Measurements from ENCODE around the gene SLC9A3.

The SLC9A3 gene

DNA sequence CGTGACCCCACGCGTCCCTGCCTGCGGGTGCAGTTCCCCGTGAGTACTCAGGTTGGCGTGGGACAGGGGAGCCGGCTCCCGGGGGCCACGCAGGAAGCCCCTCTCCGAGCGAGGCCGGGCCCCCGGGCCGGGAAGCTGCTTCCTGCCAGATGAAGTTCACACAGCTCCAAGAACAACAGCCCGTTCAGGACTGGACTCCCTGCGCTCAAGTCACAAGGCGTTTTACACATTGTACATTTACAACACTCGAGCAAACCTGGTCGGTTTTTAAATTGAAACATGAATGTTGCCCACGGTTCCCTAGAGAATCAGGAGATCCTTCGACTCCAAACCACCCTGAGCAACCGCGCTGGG, 22.4 kb downstream of the SLC9A3 start:
- Histone ChIP-seq H3K4me3 (ENCODE audit: low read depth, low read length, poor library complexity, severe bottlenecking) (no peak overlapping the region), H3K27me3 (ENCODE audit: insufficient read depth, low read length) (peaks cover 7% of the 10 kb centered on the region; the same call in 1 of the 2 replicates), H3K4me2 (ENCODE audit: low read length) (no peak overlapping the region), H3F3A (ENCODE audit: insufficient read depth, low read length) (no peaks in the 10 kb centered on the region), H3K27ac (ENCODE audit: low read depth, low read length, poor library complexity, severe bottlenecking) (no peak overlapping the region), H3K9me3 (ENCODE audit: low read length) (0 out of 2 replicates have a peak, but pooled peaks cover 3% of the 10 kb centered on the region), H4K20me1 (ENCODE audit: insufficient read depth, low read length) (no peaks in the 10 kb centered on the region), H2AFZ (ENCODE audit: low read length) (no peak overlapping the region), H3K9ac (ENCODE audit: low read length) (no peak overlapping the region), H3K36me3 (ENCODE audit: insufficient read depth, low read length) (no peaks in the 10 kb centered on the region), H3K4me1 (ENCODE audit: insufficient read depth, low read length, severe bottlenecking) (no peaks in the 10 kb centered on the region), H3K9me2 (ENCODE audit: low read depth, low read length) (no peaks in the 10 kb centered on the region), H3K79me2 (ENCODE audit: insufficient read depth, low read length) (no peaks in the 10 kb centered on the region)
- TF ChIP-seq EZH2 (IDR thresholded peaks at IDR 0.05; ENCODE audit: borderline replicate concordance, low read length) (no peak), CTCF (IDR thresholded peaks at IDR 0.05; ENCODE audit: low read length) (no peak)

DNA sequence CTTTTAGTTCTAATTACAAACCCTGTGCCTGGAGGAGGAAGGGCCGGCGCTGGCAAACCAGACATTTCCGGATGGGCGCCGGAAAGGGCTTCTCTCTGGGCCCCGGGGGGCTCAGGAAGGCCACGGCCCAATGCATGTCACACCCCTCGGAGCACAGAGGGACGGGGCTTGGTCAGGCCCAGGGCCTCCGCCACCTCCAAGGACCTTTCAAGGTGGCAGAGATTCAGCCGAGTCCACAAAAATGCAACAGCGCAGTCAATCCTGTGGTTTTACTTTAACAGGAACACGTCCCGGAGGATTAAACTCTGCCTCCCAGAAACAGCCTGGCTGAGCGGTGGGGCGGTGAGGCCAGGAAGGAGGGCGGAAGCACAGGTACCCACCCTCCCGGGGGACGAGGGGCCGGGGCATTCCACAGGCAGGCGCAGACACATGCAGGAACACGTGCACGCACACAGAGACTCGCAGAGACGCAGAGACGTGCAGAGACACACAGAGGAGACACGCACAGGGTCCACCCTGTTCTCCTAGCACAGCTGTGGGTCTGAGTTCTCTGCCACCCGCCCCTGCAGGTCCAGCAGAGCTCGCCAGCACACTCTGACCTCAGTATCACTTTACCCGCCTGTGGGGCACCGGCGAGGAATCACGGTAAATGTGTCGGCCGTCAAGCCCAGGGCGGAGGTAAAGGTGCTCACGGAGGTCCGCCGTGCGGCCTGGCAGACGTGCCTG, 23.0 kb downstream of the SLC9A3 start:
- Histone ChIP-seq H3K9ac (ENCODE audit: low read length) (no peak overlapping the region), H3K4me1 (ENCODE audit: insufficient read depth, low read length, severe bottlenecking) (no peaks in the 10 kb centered on the region), H3K4me2 (ENCODE audit: low read length) (no peak overlapping the region), H3F3A (ENCODE audit: insufficient read depth, low read length) (no peaks in the 10 kb centered on the region), H3K9me2 (ENCODE audit: low read depth, low read length) (no peaks in the 10 kb centered on the region), H3K79me2 (ENCODE audit: insufficient read depth, low read length) (no peaks in the 10 kb centered on the region), H3K36me3 (ENCODE audit: insufficient read depth, low read length) (no peaks in the 10 kb centered on the region), H3K27ac (ENCODE audit: low read depth, low read length, poor library complexity, severe bottlenecking) (no peak overlapping the region), H2AFZ (ENCODE audit: low read length) (no peak overlapping the region), H3K9me3 (ENCODE audit: low read length) (0 out of 2 replicates have a peak, but pooled peaks cover 3% of the 10 kb centered on the region), H4K20me1 (ENCODE audit: insufficient read depth, low read length) (no peaks in the 10 kb centered on the region), H3K27me3 (ENCODE audit: insufficient read depth, low read length) (peaks cover 7% of the 10 kb centered on the region), H3K4me3 (ENCODE audit: low read depth, low read length, poor library complexity, severe bottlenecking) (no peak overlapping the region)
- TF ChIP-seq CTCF (IDR thresholded peaks at IDR 0.05; ENCODE audit: low read length): no peak
- TF ChIP-seq EZH2 (IDR thresholded peaks at IDR 0.05; ENCODE audit: borderline replicate concordance, low read length): no peak

DNA sequence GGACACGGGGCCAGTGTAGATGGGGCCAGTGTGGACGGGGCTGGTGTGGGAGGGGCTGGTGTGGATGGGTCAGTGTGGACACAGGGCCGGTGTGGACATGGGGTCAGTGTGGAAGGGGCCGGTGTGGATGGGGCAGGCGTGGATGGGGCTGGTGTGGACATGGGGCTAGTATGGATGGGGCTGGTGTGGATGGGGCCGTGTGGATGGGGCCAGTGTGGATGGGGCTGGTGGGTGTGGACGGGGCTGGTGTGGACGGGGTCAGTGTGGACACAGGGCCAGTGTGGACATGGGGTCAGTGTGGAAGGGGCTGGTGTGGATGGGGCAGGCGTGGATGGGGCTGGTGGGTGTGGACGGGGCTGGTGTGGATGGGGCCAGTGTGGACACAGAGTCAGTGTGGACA, 23.8 kb downstream of the SLC9A3 start:
- H3K27ac ChIP-seq (ENCODE audit: low read depth, low read length, poor library complexity, severe bottlenecking): no peak overlapping the region
- no peak overlapping the region for H3K9ac ChIP-seq (ENCODE audit: low read length)
- H3K9me3 ChIP-seq (ENCODE audit: low read length): 0 out of 2 replicates have a peak, but pooled peaks cover 3% of the 10 kb centered on the region
- H3K36me3 ChIP-seq (ENCODE audit: insufficient read depth, low read length): no peaks in the 10 kb centered on the region
- no peaks in the 10 kb centered on the region for H3K4me1 ChIP-seq (ENCODE audit: insufficient read depth, low read length, severe bottlenecking)
- peaks cover 7% of the 10 kb centered on the region for H3K27me3 ChIP-seq (ENCODE audit: insufficient read depth, low read length)
- no peak overlapping the region for H3K4me2 ChIP-seq (ENCODE audit: low read length)
- H2AFZ ChIP-seq (ENCODE audit: low read length): no peak overlapping the region
- H3F3A ChIP-seq (ENCODE audit: insufficient read depth, low read length): no peaks in the 10 kb centered on the region
- no peaks in the 10 kb centered on the region for H3K9me2 ChIP-seq (ENCODE audit: low read depth, low read length)
- no peak overlapping the region for H3K4me3 ChIP-seq (ENCODE audit: low read depth, low read length, poor library complexity, severe bottlenecking)
- no peaks in the 10 kb centered on the region for H4K20me1 ChIP-seq (ENCODE audit: insufficient read depth, low read length)
- TF ChIP-seq CTCF (IDR thresholded peaks at IDR 0.05; ENCODE audit: low read length) (no peak), EZH2 (IDR thresholded peaks at IDR 0.05; ENCODE audit: borderline replicate concordance, low read length) (no peak)
- no peaks in the 10 kb centered on the region for H3K79me2 ChIP-seq (ENCODE audit: insufficient read depth, low read length)
